Stimulated activated CD8-positive, alpha-beta memory T cell treated with anti-CD3 and anti-CD28 coated beads, Interleukin-2, amount 100 ng/mL, for 48 hours (primary cell): ENCODE results near the gene RHOB.
A peak's percentile ranks its signal among the peaks of the same experiment; 100 is the strongest.
"Not testable (repeated sequence)": the region's sequence is repeated elsewhere in the genome, so short reads cannot be mapped to it uniquely, and the experiment has no call there.

Source experiments
- DNase-seq, 2 donors: peaks; one replicate each; pipeline ENCODE4 v3.0.0-alpha.2; 2020; ENCODE audit warnings: low read depth in 2 of 2

The RHOB gene

GRCh38 chr2:20446917-20447436, at the start of gene RHOB:
RHOB (plus strand) TSS chr2:20447074; CDS start chr2:20447466, 392 bp downstream.
- peak; percentile 85 to 86 for DNase-seq

- no peak for DNase-seq
Observed at GRCh38 chr2:20397811-20398447, 48.9 kb upstream of the RHOB start.

- DNase-seq = no peak
Observed at GRCh38 chr2:20398956-20399567, 47.8 kb upstream of the RHOB start.

- DNase-seq = no peak
Observed at GRCh38 chr2:20400306-20400705, 46.6 kb upstream of the RHOB start.

- DNase-seq = no peak
Observed at GRCh38 chr2:20400787-20401488, 45.9 kb upstream of the RHOB start.

GRCh38 chr2:20401489-20401835, 45.4 kb upstream of the RHOB start:
- no peak for DNase-seq

- DNase-seq = no peak
Observed at GRCh38 chr2:20403774-20404312, 43.0 kb upstream of the RHOB start.

GRCh38 chr2:20404950-20405349, 41.9 kb upstream of the RHOB start:
- no peak for DNase-seq

- DNase-seq = no peak
Observed at GRCh38 chr2:20409039-20409438, 37.8 kb upstream of the RHOB start.

- DNase-seq = no peak
Observed at GRCh38 chr2:20410556-20411277, 36.2 kb upstream of the RHOB start.

- peak; percentile 48 to 72 for DNase-seq
Observed at GRCh38 chr2:20411361-20411894, 35.4 kb upstream of the RHOB start.

- no peak for DNase-seq
Observed at GRCh38 chr2:20414806-20415205, 32.1 kb upstream of the RHOB start.

GRCh38 chr2:20415511-20415918, 31.4 kb upstream of the RHOB start:
- DNase-seq = no peak

- DNase-seq = no peak
Observed at GRCh38 chr2:20416723-20417122, 30.2 kb upstream of the RHOB start.

- not testable (repeated sequence) for DNase-seq
Observed at GRCh38 chr2:20417230-20417821, 29.5 kb upstream of the RHOB start.

GRCh38 chr2:20418519-20418918, 28.4 kb upstream of the RHOB start:
- DNase-seq = no peak

GRCh38 chr2:20419007-20419576, 27.8 kb upstream of the RHOB start:
- DNase-seq = no peak

- DNase-seq = no peak
Observed at GRCh38 chr2:20419752-20420151, 27.1 kb upstream of the RHOB start.

GRCh38 chr2:20421336-20421987, 25.4 kb upstream of the RHOB start:
- DNase-seq = no peak

- no peak for DNase-seq
Observed at GRCh38 chr2:20421988-20422370, 24.9 kb upstream of the RHOB start.
